Cardiac atrium fibroblast (primary cell): Measurements from ENCODE around the gene PRH1. TPM values are rescaled to one million over a fixed set of nuclear protein-coding genes. Genes with fewer than 3 reads are reported as not detected.

Experiments
- total RNA-seq: library from RNA; depleted of rRNA; stranded (reverse); fragments of >200 nt; gene quantifications from 2 replicates; pipeline ENCODE4 v1.2.3, GENCODE V29; 2015

The PRH1 gene
- total RNA-seq = 2.1 and 2.9 TPM in 2 replicates

DNA sequence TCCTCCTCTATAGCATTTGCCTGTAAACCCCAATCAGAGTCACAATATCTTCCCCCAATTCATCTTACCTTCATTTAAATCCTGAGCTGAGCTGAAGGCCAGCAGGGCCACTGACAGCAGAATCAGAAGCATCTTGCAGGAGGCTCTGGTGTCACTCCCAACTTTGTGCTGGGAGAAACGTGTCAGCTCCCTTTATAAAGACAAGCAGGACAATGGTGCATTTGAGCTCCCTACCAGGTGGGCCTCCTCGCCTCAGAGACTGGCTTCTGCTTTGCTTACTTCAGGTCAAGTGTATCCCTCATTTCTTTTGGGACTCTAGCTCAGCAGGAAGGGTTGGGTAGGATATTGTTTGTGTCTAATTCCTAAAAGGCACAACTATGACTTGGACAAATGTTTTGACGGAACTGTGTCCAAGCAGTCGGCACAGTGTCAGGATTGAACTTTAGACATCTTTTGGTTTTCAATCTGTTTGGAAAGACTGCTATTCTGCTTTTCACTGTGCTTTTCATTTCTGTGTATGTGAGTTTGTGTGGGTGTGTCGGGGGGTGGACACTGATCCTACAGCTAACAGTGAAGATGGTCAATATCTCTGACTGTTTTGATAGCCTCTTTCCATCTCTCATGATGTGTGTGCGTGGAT, at the start of gene PRH1:
Gene PRH1, minus strand, starts transcription at position 170 of the 640 bp plus-strand sequence. Its CDS starts 38 bp downstream, at position 132.

DNA sequence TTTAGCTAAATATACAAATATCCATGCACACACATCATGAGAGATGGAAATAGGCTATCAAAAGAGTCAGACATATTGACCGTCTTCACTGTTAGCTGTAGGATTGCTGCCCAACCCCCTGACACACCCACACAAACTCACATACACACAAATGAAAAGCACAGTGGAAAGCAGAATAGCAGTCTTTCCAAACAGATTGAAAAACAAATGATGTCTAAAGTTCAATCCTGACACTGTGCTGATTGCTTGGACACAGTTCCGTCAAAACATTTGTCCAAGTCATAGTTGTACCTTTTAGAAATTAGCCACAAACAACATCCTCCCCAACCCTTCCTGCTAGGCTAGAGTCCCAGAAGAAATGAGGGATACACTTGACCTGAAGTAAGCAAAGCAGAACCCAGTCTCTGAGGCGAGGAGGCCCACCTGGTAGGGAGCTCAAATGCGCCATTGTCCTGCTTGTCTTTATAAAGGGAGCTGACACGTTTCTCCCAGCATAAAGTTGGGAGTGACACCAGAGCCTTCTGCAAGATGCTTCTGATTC, 44.8 kb upstream of the PRH1 start, which contains the start of gene PRH2:
Gene PRH2, plus strand, starts transcription at position 491 of the 541 bp plus-strand sequence. Its CDS starts 38 bp downstream, at position 529.

GRCh38 chr12:10909462-10909861, 25.4 kb upstream of the PRH1 start, which contains the start of gene TAS2R13:
TSS of gene TAS2R13 (minus strand) at chr12:10909562. CDS start at chr12:10909298, 264 bp downstream.

DNA sequence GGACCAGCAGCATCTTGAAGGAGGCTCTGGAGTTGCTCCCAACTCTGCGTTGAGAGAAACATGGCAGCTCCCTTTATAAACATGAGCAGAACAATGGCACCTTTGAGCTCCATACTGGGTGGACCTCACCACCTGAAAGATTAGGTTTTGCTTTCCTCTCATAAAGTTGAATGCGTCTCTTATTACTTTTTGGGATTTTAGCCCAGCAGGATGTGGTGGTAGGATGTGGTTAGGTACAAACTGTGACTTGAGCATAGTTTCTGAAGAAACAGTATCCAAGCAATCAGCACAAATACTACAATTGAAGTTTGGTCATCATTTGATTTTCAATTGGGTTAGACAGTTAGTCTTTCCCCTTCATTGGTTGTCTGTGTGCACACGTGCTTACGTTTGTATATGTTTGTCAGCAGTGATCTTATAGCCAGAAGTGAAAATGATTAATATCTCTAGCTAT, 34.6 kb downstream of the PRH1 start, which contains the start of gene PRR4:
Gene PRR4, minus strand, starts transcription at position 51 of the 454 bp plus-strand sequence. Its CDS starts 38 bp downstream, at position 13.

Other genes with a start within 250 kb of the PRH1 start
- gene STYK1, start 210.2 kb downstream of the PRH1 start, total RNA-seq = not detected in 2 replicates
- 174 and 185 TPM in 2 replicates for gene YBX3, start 160.9 kb downstream of the PRH1 start, total RNA-seq
- gene TAS2R7, start 81.6 kb downstream of the PRH1 start, total RNA-seq = not detected in 2 replicates
- gene TAS2R8, start 77.0 kb downstream of the PRH1 start, total RNA-seq = not detected in 2 replicates
- gene TAS2R9, start 74.1 kb downstream of the PRH1 start, total RNA-seq = not detected in 2 replicates
- 0.36 TPM in 1 of 2 replicates, not detected in the other for gene TAS2R10, start 57.9 kb downstream of the PRH1 start, total RNA-seq
- gene PRR4, start 34.8 kb downstream of the PRH1 start, total RNA-seq = not detected in 2 replicates
- not detected in 2 replicates for gene TAS2R13, start 25.3 kb upstream of the PRH1 start, total RNA-seq
- not detected in 2 replicates for gene PRH2, start 45.0 kb upstream of the PRH1 start, total RNA-seq
- 0.54 and 1.8 TPM in 2 replicates for gene TAS2R14, start 55.0 kb upstream of the PRH1 start, total RNA-seq
- gene TAS2R50, start 102.7 kb upstream of the PRH1 start, total RNA-seq = 0.49 TPM in 1 of 2 replicates, not detected in the other
- gene TAS2R20, start 114.0 kb upstream of the PRH1 start, total RNA-seq = 0.18 and 0.32 TPM in 2 replicates
- 0.49 TPM in 1 of 2 replicates, not detected in the other for gene TAS2R19, start 138.4 kb upstream of the PRH1 start, total RNA-seq
- 0.54 and 0.81 TPM in 2 replicates for gene TAS2R31, start 147.2 kb upstream of the PRH1 start, total RNA-seq
- gene TAS2R46, start 178.0 kb upstream of the PRH1 start, total RNA-seq = 0.72 TPM in 1 of 2 replicates, not detected in the other
- not detected in 2 replicates for gene TAS2R43, start 208.1 kb upstream of the PRH1 start, total RNA-seq